Liver (tissue), 3 donors: ENCODE measurements around the gene FOLR1.

Experiments used
- ATF3 ChIP-seq: IDR thresholded peaks from 2 replicates; pipeline ENCODE4 v1.6.1; 2016; ENCODE audit warnings: antibody characterized with exemption
- EGR1 ChIP-seq, 2 donors: IDR thresholded peaks; 2 replicates each; pipeline ENCODE4 v1.6.1; 2016 to 2018; ENCODE audit warnings: antibody characterized with exemption in 2 of 2, low read depth in 2 of 2
- FOXA1 ChIP-seq: IDR thresholded peaks from 2 replicates; pipeline ENCODE4 v1.6.1; 2016; ENCODE audit warnings: antibody characterized with exemption
- GABPA ChIP-seq, 2 donors: IDR thresholded peaks in 1 of 2; conservative IDR thresholded peaks in 1 of 2; 2 replicates each; pipeline ENCODE4 v1.6.1; 2016; ENCODE audit warnings: antibody characterized with exemption in 2 of 2, mild to moderate bottlenecking in 1 of 2, moderate library complexity in 1 of 2
- HNF4A ChIP-seq, 2 donors: conservative IDR thresholded peaks; 2 replicates each; pipeline ENCODE4 v1.6.1; 2016; ENCODE audit warnings: antibody characterized with exemption in 2 of 2, mild to moderate bottlenecking in 2 of 2
- JUND ChIP-seq, 2 donors: IDR thresholded peaks; 2 replicates each; pipeline ENCODE4 v1.6.1; 2016; ENCODE audit warnings: antibody characterized with exemption in 2 of 2
- MAX ChIP-seq: IDR thresholded peaks from 2 replicates; pipeline ENCODE4 v1.6.1; 2016; ENCODE audit warnings: antibody characterized with exemption
- NR2F2 ChIP-seq: IDR thresholded peaks from 2 replicates; pipeline ENCODE4 v1.6.1; 2016; ENCODE audit warnings: antibody characterized with exemption
- RXRA ChIP-seq, 2 donors: IDR thresholded peaks; 2 replicates each; pipeline ENCODE4 v1.6.1; 2017 to 2018; ENCODE audit warnings: antibody characterized with exemption in 2 of 2, mild to moderate bottlenecking in 1 of 2
- SP1 ChIP-seq: IDR thresholded peaks from 2 replicates; pipeline ENCODE4 v1.6.1; 2018; ENCODE audit warnings: antibody characterized with exemption, mild to moderate bottlenecking
- TAF1 ChIP-seq: conservative IDR thresholded peaks from 2 replicates; pipeline ENCODE4 v1.6.1; 2016; ENCODE audit warnings: antibody characterized with exemption, mild to moderate bottlenecking
- YY1 ChIP-seq: IDR thresholded peaks from 2 replicates; pipeline ENCODE4 v1.6.1; 2016; ENCODE audit warnings: antibody characterized with exemption, mild to moderate bottlenecking
- ZBTB33 ChIP-seq: IDR thresholded peaks from 2 replicates; pipeline ENCODE4 v1.6.1; 2016; ENCODE audit warnings: antibody characterized with exemption
- TF ChIP-seq, protein P1 (sequence below): fragments of 150-350 bp; IDR thresholded peaks from 2 replicates; pipeline ENCODE4 v1.5.1; 2017; ENCODE audit warnings: improper control_type of control experiment, low read depth, low read length; ENCODE audit not compliant: missing input control
- donor health status: healthy.
- donor health status: healthy.

GRCh38 chr11:72233056-72233772 lies 41.3 kb downstream of the FOLR1 start:
- TF ChIP-seq, protein P1, sequence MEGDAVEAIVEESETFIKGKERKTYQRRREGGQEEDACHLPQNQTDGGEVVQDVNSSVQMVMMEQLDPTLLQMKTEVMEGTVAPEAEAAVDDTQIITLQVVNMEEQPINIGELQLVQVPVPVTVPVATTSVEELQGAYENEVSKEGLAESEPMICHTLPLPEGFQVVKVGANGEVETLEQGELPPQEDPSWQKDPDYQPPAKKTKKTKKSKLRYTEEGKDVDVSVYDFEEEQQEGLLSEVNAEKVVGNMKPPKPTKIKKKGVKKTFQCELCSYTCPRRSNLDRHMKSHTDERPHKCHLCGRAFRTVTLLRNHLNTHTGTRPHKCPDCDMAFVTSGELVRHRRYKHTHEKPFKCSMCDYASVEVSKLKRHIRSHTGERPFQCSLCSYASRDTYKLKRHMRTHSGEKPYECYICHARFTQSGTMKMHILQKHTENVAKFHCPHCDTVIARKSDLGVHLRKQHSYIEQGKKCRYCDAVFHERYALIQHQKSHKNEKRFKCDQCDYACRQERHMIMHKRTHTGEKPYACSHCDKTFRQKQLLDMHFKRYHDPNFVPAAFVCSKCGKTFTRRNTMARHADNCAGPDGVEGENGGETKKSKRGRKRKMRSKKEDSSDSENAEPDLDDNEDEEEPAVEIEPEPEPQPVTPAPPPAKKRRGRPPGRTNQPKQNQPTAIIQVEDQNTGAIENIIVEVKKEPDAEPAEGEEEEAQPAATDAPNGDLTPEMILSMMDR = no peak
- TF ChIP-seq YY1 = no peak
- TF ChIP-seq MAX = no peak
- TF ChIP-seq SP1 = no peak
- TF ChIP-seq TAF1 = no peak
- TF ChIP-seq ZBTB33 = no peak
- TF ChIP-seq EGR1 (IDR thresholded peaks at IDR 0.05; ENCODE audit: low read depth in 2 of 2) = no peak
- TF ChIP-seq FOXA1 = no peak
- no peak for TF ChIP-seq HNF4A (conservative IDR thresholded peaks at IDR 0.05)
- no peak for TF ChIP-seq JUND (IDR thresholded peaks at IDR 0.05)
- no peak for TF ChIP-seq GABPA (IDR thresholded peaks at IDR 0.05 in 1 of 2, conservative IDR thresholded peaks at IDR 0.05 in 1 of 2)
- TF ChIP-seq RXRA (IDR thresholded peaks at IDR 0.05) = no peak
- TF ChIP-seq ATF3 = no peak
- no peak for TF ChIP-seq NR2F2
